ENCODE data around the gene SLC17A3. TPM values are rescaled to one million over a fixed set of nuclear protein-coding genes. Genes with fewer than 3 reads are reported as not detected.

The SLC17A3 gene
- total and polyA plus RNA-seq, 2 donors (not counting 3 experiments of a cell fraction or from before 2014, with no cell fraction given), result not detected

DNA sequence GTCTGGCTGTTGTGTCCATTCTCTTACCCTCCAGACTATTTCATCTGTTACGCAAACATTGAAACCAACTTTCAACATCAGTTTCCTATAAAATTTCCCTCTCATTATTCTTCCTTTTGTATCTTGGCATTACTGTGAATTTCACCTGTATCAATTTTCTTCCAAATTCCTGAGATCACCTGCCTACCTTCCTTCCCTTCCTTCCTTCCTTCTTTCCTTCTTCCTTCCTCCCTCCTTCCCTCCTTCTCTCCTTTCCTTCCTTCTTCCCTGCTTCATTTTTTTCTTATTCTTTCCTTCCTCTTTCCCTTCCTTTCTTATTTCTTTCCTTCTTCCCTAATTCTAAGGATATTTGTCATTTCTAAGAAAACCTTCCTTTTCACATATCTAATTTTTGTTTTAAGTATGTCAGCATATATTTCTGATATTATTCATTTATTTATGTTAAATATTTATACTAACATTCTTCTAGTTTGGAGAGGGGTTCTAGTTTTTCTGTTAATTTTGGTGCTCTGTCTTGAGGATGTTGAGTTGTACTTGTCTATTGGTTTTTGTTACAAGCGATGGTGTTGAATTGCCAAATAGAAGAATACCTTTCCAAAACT, 4.8 kb upstream of the SLC17A3 start:
- CTCF ChIA-PET, result interaction anchor here (1.7 kb wide), 1 partner anchor 90 kb away, joined by 5 read pairs; no protein-coding TSS in a partner anchor
- intact Hi-C loops (cut with micrococcal nuclease) (no loop called here), dilution Hi-C loops (cut with MboI; ENCODE audit: extremely low pct_ligation_motif_present, low sequenced_read_pairs) (no loop called here)
- no peak overlapping the region for H3K4me2 ChIP-seq (ENCODE audit: insufficient read depth, low read length)
- FAIRE-seq (no peak), DNase-seq (ENCODE audit: low read depth, low spot score) (no peak)
- no peak overlapping the region for H3K27ac ChIP-seq (ENCODE audit: insufficient read depth, low read depth, low read length)
- no peak overlapping the region for H3K4me3 ChIP-seq (replicated peaks in 1 of 3; ENCODE audit: insufficient read depth in 1 of 3, low read depth in 1 of 3, low read length in 3 of 3)
- H3K27me3 ChIP-seq (ENCODE audit: control insufficient read depth in 2 of 2, insufficient read depth in 2 of 2, low read length in 2 of 2), result peaks cover 0 to 3% of the 10 kb centered on the region in 2 experiments
- H3K9me3 ChIP-seq (replicated peaks; ENCODE audit: control insufficient read depth, insufficient read depth, low read length), result no peaks in the 10 kb centered on the region
- POLR2A ChIA-PET, result no interaction called here
- H4K20me1 ChIP-seq (replicated peaks; ENCODE audit: control insufficient read depth, extremely low read depth, insufficient read depth, low read length), result no peaks in the 10 kb centered on the region
- no peaks in the 10 kb centered on the region for H3K79me2 ChIP-seq (ENCODE audit: control insufficient read depth, insufficient read depth, low read length)
- no peak overlapping the region for H2AFZ ChIP-seq (ENCODE audit: low read depth, low read length)
- H3K9me1 ChIP-seq (replicated peaks; ENCODE audit: control insufficient read depth, extremely low read depth, insufficient read depth, low read length), result no peaks in the 10 kb centered on the region
- TF ChIP-seq EZH2 (IDR thresholded peaks at IDR 0.05; ENCODE audit: borderline replicate concordance, low read depth, low read length, severe bottlenecking) (no peak), POLR2AphosphoS5 (IDR thresholded peaks at IDR 0.05; ENCODE audit: insufficient read depth, low read depth, low read length) (no peak), JUN (IDR thresholded peaks at IDR 0.05; ENCODE audit: borderline replicate concordance, insufficient read depth, insufficient read length, low read depth) (no peak), MYC (IDR thresholded peaks at IDR 0.05; ENCODE audit: low read depth, low read length) (no peak), POLR2A (IDR thresholded peaks at IDR 0.05; ENCODE audit: low read depth, low read length) (no peak), FOS (IDR thresholded peaks at IDR 0.05; ENCODE audit: borderline replicate concordance, insufficient read depth, low read length) (no peak), GATA2 (IDR thresholded peaks at IDR 0.05; ENCODE audit: insufficient read depth, insufficient read length, low read depth, low read length) (no peak)
- TF ChIP-seq, protein P1, sequence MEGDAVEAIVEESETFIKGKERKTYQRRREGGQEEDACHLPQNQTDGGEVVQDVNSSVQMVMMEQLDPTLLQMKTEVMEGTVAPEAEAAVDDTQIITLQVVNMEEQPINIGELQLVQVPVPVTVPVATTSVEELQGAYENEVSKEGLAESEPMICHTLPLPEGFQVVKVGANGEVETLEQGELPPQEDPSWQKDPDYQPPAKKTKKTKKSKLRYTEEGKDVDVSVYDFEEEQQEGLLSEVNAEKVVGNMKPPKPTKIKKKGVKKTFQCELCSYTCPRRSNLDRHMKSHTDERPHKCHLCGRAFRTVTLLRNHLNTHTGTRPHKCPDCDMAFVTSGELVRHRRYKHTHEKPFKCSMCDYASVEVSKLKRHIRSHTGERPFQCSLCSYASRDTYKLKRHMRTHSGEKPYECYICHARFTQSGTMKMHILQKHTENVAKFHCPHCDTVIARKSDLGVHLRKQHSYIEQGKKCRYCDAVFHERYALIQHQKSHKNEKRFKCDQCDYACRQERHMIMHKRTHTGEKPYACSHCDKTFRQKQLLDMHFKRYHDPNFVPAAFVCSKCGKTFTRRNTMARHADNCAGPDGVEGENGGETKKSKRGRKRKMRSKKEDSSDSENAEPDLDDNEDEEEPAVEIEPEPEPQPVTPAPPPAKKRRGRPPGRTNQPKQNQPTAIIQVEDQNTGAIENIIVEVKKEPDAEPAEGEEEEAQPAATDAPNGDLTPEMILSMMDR (IDR thresholded peaks at IDR 0.05; ENCODE audit: extremely low read depth in 1 of 2, insufficient read depth in 1 of 2, low read depth in 1 of 2, low read length in 2 of 2), result no peak
- TF ChIP-seq, protein P2, sequence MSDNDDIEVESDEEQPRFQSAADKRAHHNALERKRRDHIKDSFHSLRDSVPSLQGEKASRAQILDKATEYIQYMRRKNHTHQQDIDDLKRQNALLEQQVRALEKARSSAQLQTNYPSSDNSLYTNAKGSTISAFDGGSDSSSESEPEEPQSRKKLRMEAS (IDR thresholded peaks at IDR 0.05; ENCODE audit: insufficient read depth, insufficient read length), result no peak
- no peaks in the 10 kb centered on the region for H3K4me1 ChIP-seq (ENCODE audit: control insufficient read depth, extremely low read depth, insufficient read depth, low read length)
- no peaks in the 10 kb centered on the region for H3K36me3 ChIP-seq (ENCODE audit: control insufficient read depth in 2 of 2, extremely low read depth in 1 of 2, insufficient read depth in 2 of 2, low read length in 2 of 2)
- H3K9ac ChIP-seq (replicated peaks; ENCODE audit: extremely low read depth, insufficient read depth, low read length), result no peak overlapping the region
- no TSS peak for BruUV-seq (replicated peaks)
